ENCODE data around the gene WBP1. TPM values are rescaled to one million over a fixed set of nuclear protein-coding genes. Genes with fewer than 3 reads are reported as not detected.

WBP1 gene
- polyA plus RNA-seq, 5 donors, result 95.7 to 134 (median 113) TPM

DNA sequence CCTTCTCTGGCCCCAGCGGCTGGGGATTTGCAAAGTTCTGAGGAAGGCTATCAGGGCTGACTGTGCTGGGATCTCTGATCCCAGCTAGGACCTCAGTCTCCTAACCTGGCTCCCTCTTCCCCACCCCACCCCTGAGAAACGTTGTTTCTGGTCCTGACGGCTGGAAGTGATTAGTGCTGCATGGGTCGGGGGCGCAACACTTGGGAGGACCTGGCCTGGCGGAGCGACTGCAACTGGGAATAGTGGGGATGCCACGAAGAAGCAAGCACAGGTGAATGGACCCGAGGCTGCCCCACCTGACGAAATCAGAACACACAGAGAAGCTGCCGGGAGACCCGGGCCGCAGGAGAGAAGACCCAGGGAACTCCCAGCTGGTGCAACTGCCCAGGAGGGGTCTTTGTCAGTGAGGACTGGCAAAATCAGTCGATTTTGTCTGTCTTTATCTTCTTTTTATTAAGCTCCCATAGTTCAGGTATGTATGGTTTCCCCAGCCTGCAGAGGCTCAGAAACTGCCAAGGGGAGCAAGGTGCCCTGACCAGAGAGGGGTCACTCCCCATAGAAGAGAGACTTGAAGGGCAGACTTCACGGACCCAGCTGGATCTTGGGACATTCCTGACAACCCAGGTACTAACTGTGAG lies 41.8 kb downstream of the WBP1 start:
- no peak for DNase-seq

DNA sequence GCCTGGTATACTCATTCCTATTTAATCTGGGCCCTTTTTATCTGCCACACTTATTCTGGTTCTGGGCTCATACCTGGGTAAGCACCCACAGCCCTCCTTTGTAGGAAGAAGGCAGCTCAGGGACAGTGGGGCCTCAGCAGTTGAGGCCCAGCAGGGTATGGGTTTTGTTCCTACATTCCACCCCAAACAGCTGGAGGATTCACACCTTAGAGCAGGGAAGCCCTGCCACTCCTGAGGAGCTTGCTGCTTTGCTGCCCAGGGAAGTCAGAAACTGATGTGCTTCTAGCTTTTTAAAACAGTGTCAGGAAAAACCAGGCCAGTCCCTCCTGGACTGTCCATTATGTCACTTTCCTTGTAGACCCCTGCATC lies 42.3 kb downstream of the WBP1 start:
- DNase-seq, result no peak

DNA sequence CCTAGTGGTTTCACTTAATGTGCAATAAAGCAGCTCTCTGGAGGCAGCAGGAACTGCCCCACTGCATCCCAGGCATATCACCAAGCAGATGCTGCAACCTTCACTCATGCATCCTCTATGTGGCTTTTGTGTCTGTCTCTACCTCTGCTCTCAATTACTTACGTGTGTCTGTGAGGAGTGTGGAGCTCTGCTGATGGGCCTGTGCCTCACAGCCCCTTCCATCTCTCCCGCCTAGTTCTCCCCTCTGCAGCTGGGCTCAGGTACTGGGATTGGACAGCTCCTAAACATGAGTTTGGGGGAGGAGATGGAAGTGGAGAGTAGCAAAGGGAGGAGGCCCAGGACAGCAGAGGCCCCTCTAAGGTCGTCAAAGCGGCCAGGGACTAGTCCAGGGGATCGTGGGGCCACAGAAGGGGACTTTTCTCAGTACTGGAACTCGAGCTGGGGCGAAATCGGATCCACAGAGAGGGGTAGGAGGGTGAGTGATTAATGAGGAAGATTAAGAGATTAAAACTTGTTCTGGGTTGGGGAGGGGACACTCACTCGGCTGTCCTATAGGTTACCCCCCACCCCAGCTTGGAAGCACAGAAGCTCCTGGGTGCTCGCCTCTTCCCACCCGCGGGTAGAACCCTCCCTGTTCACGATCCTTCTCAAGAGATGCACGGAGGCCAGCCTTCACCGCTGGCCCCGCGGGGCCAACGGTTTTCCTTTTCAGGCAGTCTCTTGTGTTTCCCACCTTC lies 43.3 kb downstream of the WBP1 start:
- DNase-seq, result no peak

DNA sequence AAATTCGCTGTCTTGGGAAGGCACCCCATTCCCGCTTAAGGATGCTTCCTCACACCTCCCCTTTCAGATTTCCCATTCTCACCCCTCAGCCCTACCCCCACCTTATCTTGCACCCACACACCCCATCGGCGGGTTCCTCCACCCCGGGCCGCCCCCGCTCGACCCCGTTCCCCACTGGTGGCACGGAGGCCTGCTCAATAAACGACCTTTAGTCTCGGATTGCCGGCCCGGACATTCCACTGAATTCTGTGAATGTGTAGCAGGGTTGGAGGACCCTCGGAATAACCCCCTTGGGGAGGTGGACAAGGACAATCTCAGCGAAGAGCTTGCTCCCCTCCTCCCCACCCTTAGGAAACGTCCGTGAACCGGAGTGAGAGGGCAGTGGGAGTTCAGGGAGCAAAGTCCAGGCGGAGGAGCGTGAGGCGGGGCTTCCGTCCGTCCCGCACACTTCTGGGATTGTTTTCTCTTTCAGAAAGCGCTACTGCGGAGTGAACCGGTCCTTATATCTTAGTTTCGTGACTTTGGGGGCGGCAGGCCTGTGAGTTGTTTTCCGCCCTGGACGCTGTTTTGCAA lies 44.0 kb downstream of the WBP1 start:
- DNase-seq, result no peak

DNA sequence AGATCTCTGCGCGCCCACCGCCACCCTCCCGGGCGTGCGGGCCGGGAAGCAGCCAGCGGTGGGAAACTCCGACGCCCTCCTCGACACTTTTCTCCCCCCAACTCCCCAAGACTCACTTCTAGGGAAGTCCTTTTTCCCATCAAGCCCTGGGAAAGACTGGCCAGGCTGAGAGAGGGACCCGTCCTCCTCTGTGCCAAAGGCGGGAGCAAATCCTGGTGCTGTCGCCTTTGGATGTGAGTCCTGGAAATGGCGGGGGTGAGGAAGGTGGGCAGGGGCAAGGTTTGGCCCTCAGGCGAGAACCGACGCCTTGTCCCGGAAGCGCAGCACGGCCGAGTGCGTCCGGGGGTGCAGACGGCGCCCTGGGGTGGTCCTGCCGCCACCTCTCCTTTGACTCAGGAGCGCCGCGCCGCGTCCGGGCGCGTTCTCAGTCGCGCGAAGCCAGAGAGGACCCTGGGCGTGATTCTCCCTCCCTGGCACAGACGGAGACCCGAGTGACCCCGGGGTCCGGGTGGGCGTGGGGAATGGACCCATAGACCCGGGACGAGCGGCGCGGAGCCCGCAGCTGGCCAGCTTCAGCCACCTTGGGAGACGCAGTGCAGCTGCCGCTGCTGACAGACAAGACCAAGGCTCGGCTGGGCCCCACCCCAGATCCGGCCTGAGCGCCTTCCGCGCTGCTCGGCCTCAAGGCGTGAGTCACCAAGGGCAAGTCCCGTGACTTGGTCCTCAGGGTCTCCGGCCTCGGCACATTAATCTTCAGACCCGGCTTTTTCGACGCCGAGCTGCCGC lies 44.7 kb downstream of the WBP1 start:
- DNase-seq, result peak; percentile 48 to 58

DNA sequence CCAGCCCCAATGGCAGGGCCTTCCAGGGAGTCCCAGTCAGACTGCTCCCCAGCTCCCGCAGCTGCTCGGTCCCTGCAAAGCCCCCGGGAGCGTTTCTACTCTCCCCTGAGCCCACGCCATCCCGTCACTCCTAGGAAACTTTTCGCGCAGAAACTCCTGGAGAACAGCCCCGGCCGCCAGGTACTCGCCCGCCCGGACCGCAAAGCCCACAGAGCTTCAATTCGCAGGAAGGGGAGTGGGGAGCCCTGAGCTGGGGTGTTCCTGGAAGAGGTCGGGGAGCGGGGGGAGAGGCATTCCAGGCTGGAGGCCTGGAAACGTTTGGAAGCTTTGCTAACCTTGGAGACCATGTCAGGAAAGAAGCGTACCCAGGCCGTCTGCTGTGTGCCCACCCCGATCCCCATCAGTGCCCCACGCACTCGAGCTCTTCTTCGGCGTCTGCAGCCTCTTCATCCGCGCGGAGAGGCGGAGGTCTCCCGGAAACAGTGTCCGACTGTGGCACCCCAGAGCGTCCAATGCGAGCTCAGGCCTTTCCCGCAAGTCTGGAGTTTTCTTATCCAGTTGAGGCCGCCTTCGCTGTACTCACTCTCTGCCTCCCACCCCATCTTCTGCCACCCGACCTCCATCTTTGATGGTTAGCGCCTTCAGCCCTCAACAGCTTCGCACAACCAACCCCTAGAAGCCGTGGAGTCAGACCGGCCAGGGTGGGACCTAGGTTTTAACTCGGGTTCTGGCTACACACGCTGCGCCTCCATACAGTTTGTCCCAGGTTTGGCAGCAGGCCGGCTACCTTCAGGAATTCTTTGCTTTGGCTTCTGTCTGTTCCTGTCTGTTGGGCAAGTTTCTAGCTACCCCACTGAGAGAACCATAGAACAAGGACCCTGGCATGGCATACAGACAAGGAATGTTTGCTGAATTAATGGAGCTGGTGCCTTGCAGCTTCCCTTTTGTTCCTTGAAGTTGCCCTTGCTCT lies 45.6 kb downstream of the WBP1 start:
- DNase-seq, result no peak

DNA sequence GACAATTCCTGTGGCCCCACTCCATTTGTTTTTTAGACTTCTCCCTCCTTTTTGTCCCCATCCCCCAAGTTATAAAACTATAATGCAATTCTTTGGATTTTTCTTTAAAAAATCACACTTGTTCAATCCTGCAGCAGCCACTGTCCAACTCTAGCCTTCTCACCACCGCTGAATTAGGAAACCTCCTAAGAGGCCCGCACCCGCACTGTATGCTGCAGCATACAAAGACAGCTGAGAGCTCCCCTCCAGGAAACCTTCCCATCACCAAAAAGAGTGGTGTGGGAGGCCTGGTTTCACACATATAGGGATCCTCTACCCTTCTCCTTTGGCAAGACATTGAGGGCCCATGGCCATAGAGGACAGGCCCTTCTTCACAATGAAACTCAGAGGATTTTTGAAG lies 46.4 kb downstream of the WBP1 start:
- DNase-seq, result no peak

DNA sequence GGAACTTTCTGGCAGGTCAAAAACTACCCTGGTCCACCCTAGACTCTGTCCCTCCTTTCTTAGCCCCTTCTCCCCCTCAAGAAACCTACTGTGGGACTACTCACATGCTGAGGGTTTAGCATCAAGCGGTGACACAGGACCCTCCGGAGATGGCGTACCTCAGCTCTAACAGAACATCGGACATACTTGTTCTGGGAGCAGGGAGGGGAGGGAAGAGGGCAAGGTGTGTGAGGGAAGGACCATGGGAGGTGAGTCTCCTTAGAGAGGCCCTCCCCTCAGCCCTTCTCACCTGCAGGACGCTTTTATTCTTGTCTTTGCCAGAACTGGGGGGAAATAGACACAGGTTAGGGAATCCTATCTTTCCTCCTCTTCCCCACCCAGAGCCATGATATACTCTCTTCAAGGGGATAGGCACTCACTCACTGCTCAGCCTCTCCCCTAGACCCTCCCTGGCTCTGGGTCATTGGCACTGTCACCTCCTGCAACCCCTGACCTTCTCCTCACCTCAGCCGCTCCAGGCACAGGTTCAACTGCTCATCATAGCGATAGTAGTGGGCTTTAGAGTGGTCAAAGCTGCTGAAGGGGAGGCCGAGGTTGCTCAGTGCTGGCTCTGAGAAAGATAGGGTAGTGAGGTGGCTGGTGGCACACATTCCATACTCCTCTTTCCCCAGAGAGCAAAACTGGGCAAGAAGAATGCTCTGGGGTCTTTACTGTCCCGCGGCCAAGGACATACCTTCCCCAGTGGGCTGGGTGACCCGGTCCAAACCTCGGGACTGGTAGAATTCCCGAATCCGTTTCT lies 47.4 kb downstream of the WBP1 start:
- no peak for DNase-seq

DNA sequence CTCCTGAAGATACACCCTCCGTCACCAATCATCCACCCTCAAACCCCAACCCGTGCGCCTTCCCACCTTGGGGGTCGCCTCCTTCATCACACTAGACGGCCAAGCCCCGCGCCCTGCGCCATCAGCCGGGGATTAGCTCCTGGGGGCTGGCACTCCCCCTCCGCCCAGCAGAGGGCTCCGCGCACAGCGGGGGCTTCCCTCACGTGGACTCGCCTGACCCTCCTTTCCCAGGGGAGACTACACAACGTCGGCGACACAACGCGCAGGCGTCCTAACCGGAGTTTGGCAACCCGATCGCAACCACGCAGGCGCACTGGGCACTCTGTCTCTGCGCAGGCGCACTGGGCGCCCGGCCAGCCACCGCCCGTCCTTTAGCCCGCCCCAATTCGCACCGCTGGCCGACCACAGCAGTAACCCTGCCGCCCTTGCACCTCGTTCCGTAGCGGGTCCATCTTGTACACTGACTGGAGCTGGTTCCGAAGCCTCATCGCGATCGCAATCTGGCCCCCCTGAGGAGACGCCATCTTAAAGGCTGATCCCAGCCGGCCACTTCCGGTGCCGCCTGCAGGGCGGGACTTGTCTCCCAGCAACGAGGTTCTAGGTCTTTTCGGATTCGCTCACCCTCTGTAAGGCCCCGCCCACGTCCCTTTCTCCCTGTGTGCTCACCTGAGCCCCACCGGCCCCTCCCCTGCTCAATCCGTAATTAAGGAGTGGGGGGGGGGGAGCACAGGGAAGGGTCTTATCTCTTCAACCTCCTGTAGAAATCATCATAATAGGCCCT lies 49.1 kb downstream of the WBP1 start, which contains the start of gene PCGF1:
Gene PCGF1, minus strand, starts transcription at position 551 of the 781 bp plus-strand sequence. Its CDS starts 27 bp downstream, at position 524.
- DNase-seq, result peak; percentile 98 to 99

DNA sequence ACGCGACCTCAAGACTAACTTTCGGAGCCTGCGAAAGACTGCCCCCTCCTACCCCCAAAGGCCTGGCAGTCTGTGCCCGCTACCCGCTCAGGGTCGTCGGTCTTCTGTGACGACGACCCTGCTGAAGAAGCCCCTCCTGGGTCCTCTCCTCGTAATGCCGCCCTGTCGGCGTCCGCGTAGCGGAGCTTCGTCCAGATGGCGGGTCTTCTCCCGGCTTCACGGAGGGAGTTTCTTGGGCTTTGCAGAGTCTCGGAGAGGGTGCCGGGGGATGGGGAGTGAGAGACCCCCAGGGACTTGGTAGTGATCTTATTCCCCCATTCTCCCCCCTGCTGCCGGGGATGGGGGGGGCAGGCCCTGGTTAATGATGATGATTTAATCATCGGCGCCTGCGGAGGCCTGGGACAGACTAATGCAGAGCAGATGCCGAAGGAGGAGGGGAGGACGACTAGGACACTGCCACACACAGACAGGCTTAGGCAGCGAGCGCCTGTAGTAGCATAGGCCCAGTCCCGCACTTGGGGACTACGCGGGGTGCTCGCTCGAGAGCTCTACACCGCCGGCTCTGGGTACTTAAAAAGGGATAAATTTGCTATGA lies 49.8 kb downstream of the WBP1 start:
- DNase-seq, result no peak

DNA sequence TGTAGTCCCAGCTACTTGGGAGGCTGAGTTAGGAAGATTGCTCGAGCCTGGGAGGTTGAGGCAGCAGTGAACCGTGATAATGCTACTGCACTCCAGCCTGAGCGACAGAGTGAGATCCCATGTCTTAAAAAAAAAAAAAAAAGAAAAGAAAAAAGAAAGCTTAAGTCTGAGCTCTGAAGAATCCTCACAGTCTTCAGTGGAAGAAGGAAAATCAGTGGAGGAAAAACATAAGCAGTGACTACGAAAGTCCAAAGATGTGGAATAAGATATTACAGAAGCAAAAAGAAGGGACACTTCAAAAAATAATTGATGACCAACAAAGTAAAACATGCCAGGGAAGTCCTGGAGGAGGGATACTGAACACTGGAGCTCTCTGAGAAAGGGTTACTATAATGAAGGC lies 52.0 kb downstream of the WBP1 start:
- no peak for DNase-seq

Other genes starting within 250 kb of the WBP1 start
- 1 to 10 TPM; 5.2 to 9.9 (median 8.5) TPM for gene SLC4A5, start 115.0 kb upstream of the WBP1 start, polyA plus RNA-seq (ENCODE audit: insufficient read depth in 1 of 5, insufficient read length in 5 of 5, low replicate concordance in 1 of 5)
- gene DCTN1, start 78.1 kb upstream of the WBP1 start, polyA plus RNA-seq (ENCODE audit: insufficient read depth in 1 of 5, insufficient read length in 5 of 5, low replicate concordance in 1 of 5), result 100 to 1,000 TPM; 125 to 167 (median 142) TPM
- 1 to 10 TPM; 3.0 to 7.8 (median 6.0) TPM for gene C2orf81, start 36.8 kb upstream of the WBP1 start, polyA plus RNA-seq (ENCODE audit: insufficient read depth in 1 of 5, insufficient read length in 5 of 5, low replicate concordance in 1 of 5)
- gene WDR54, start 36.7 kb upstream of the WBP1 start, polyA plus RNA-seq (ENCODE audit: insufficient read depth in 1 of 5, insufficient read length in 5 of 5, low replicate concordance in 1 of 5), result 10 to 100 TPM; 28.5 to 40.4 (median 36.6) TPM
- gene RTKN, start 16.5 kb upstream of the WBP1 start, polyA plus RNA-seq (ENCODE audit: insufficient read depth in 1 of 5, insufficient read length in 5 of 5, low replicate concordance in 1 of 5), result 10 to 100 TPM; 43.1 to 61.5 (median 54.6) TPM
- 10 to 100 TPM; 21.4 to 37.0 (median 30.1) TPM for gene INO80B, start 3.4 kb upstream of the WBP1 start, polyA plus RNA-seq (ENCODE audit: insufficient read depth in 1 of 5, insufficient read length in 5 of 5, low replicate concordance in 1 of 5)
- gene MOGS, start 6.9 kb downstream of the WBP1 start, polyA plus RNA-seq (ENCODE audit: insufficient read depth in 1 of 5, insufficient read length in 5 of 5, low replicate concordance in 1 of 5), result 10 to 100 TPM; 34.4 to 51.8 (median 45.7) TPM
- gene MRPL53, start 14.2 kb downstream of the WBP1 start, polyA plus RNA-seq (ENCODE audit: insufficient read depth in 1 of 5, insufficient read length in 5 of 5, low replicate concordance in 1 of 5), result 10 to 100 TPM; 37.7 to 68.9 (median 40.5) TPM
- gene CCDC142, start 24.6 kb downstream of the WBP1 start, polyA plus RNA-seq (ENCODE audit: insufficient read depth in 1 of 5, insufficient read length in 5 of 5, low replicate concordance in 1 of 5), result 10 to 100 TPM; 13.0 to 18.1 (median 16.4) TPM
- gene TTC31, start 24.6 kb downstream of the WBP1 start, polyA plus RNA-seq (ENCODE audit: insufficient read depth in 1 of 5, insufficient read length in 5 of 5, low replicate concordance in 1 of 5), result 10 to 100 TPM; 32.8 to 38.1 (median 35.6) TPM
- gene LBX2, start 41.2 kb downstream of the WBP1 start, polyA plus RNA-seq (ENCODE audit: insufficient read depth in 1 of 5, insufficient read length in 5 of 5, low replicate concordance in 1 of 5), result under 1 TPM; 0.22 to 0.94 (median 0.49) TPM
- gene PCGF1, start 49.3 kb downstream of the WBP1 start, polyA plus RNA-seq (ENCODE audit: insufficient read depth in 1 of 5, insufficient read length in 5 of 5, low replicate concordance in 1 of 5), result 10 to 100 TPM; 20.6 to 28.2 (median 26.1) TPM
- under 1 TPM in 3 of 5 donors, not detected in 2; 0.06 to 0.14 (median 0.07) TPM for gene TLX2, start 56.0 kb downstream of the WBP1 start, polyA plus RNA-seq (ENCODE audit: insufficient read depth in 1 of 5, insufficient read length in 5 of 5, low replicate concordance in 1 of 5)
- gene DQX1, start 67.8 kb downstream of the WBP1 start, polyA plus RNA-seq (ENCODE audit: insufficient read depth in 1 of 5, insufficient read length in 5 of 5, low replicate concordance in 1 of 5), result 1 to 10 TPM in 1 of 5 donors, under 1 TPM in 4; 0.17 to 1.1 (median 0.26) TPM
- gene AUP1, start 71.3 kb downstream of the WBP1 start, polyA plus RNA-seq (ENCODE audit: insufficient read depth in 1 of 5, insufficient read length in 5 of 5, low replicate concordance in 1 of 5), result 100 to 1,000 TPM in 2 of 5 donors, 10 to 100 TPM in 3; 82.8 to 108 (median 98.9) TPM
- 10 to 100 TPM; 30.2 to 37.6 (median 36.6) TPM for gene HTRA2, start 71.5 kb downstream of the WBP1 start, polyA plus RNA-seq (ENCODE audit: insufficient read depth in 1 of 5, insufficient read length in 5 of 5, low replicate concordance in 1 of 5)
- gene LOXL3, start 95.5 kb downstream of the WBP1 start, polyA plus RNA-seq (ENCODE audit: insufficient read depth in 1 of 5, insufficient read length in 5 of 5, low replicate concordance in 1 of 5), result 1 to 10 TPM; 7.9 to 9.9 (median 9.6) TPM
- 10 to 100 TPM in 2 of 5 donors, 1 to 10 TPM in 3; 7.7 to 11.8 (median 9.7) TPM for gene DOK1, start 96.3 kb downstream of the WBP1 start, polyA plus RNA-seq (ENCODE audit: insufficient read depth in 1 of 5, insufficient read length in 5 of 5, low replicate concordance in 1 of 5)
- gene M1AP, start 189.9 kb downstream of the WBP1 start, polyA plus RNA-seq (ENCODE audit: insufficient read depth in 1 of 5, insufficient read length in 5 of 5, low replicate concordance in 1 of 5), result under 1 TPM; 0.22 to 0.48 (median 0.32) TPM
- gene SEMA4F, start 195.8 kb downstream of the WBP1 start, polyA plus RNA-seq (ENCODE audit: insufficient read depth in 1 of 5, insufficient read length in 5 of 5, low replicate concordance in 1 of 5), result 1 to 10 TPM; 5.7 to 7.2 (median 6.7) TPM